HL-60/S4 (cell line): ENCODE results near the gene RGS11.
"Not testable (repeated sequence)": the region's sequence is repeated elsewhere in the genome, so short reads cannot be mapped to it uniquely, and the experiment has no call there.

Experiments used
- in situ Hi-C: fragments of 300-500 bp; cut with MboI; formaldehyde crosslinking; loops from 2 replicates; pipeline ENCODE4 v1.14.3; 2022; ENCODE audit warnings: low sequenced_read_pairs

RGS11 gene

GRCh38 chr16:234468-235305 is 41.1 kb downstream of the RGS11 start, which contains the start of gene FAM234A:
TSS of gene FAM234A (plus strand) at chr16:234821. CDS start at chr16:254414, 19,593 bp downstream.
- in situ Hi-C loops: no loop called here

DNA sequence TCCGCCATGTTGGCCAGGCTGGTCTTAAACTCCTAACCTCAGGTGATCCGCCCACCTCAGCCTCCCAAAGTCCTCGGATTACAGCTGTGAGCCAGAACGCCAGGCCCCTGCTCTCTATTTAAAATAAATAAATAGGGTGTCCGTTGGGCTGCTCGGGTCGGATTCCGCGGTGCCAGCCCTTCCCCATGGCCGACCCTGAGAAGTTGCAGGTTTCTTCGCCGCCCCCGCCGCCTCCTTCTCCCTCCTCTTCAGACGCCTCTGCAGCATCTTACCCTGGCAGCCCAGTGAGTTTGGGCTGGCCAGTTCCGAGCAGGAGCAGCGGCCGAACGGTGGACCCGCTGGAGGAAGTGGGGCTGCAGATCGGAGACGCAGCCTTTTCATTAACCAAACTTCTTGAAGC is 44.8 kb downstream of the RGS11 start:
- in situ Hi-C loops: no loop called here

DNA sequence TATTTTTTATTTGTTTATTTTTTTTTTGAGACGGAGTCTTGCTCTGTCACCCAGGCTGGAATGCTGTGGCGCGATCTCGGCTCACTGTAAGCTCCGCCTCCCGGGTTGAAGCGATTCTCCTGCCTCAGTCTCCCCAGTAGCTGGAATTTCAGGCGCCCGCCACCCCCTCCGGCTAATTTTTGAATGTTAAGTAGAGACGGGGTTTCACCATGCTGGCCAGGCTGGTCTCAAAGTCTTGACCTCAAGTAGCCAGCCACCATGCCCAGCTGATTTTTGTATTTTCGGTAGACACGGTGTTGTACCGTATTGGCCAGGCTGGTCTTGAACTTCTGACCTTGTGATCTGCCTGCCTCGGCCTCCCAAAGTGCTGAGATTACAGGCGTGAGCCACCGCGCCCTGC is 45.4 kb downstream of the RGS11 start:
- in situ Hi-C loops: not testable (repeated sequence)

DNA sequence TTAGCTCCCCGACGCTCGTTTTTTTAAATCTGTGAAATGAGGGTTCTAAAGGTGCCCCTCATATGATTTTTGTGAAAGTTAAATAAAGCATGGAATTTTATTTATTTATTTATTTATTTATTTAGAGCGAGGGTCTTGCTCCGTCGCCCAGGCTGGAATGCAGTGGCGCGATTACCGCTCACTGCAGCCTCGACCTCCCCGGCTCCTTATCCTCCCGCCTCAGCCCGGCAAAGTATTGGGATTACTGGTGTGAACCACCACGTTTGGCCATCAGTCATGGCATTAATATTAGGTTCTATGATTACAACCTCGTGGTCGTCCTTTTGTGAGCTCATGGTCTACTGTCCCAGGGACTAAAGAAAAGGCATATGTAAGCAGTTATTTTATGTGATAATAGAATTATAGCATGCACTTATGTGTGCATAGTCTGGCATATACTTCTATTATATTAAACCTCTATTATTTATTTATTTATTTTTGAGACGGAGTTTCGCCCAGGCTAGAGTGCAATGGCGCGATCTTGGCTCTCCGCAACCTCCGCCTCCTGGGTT is 45.9 kb downstream of the RGS11 start:
- in situ Hi-C loops: no loop called here

DNA sequence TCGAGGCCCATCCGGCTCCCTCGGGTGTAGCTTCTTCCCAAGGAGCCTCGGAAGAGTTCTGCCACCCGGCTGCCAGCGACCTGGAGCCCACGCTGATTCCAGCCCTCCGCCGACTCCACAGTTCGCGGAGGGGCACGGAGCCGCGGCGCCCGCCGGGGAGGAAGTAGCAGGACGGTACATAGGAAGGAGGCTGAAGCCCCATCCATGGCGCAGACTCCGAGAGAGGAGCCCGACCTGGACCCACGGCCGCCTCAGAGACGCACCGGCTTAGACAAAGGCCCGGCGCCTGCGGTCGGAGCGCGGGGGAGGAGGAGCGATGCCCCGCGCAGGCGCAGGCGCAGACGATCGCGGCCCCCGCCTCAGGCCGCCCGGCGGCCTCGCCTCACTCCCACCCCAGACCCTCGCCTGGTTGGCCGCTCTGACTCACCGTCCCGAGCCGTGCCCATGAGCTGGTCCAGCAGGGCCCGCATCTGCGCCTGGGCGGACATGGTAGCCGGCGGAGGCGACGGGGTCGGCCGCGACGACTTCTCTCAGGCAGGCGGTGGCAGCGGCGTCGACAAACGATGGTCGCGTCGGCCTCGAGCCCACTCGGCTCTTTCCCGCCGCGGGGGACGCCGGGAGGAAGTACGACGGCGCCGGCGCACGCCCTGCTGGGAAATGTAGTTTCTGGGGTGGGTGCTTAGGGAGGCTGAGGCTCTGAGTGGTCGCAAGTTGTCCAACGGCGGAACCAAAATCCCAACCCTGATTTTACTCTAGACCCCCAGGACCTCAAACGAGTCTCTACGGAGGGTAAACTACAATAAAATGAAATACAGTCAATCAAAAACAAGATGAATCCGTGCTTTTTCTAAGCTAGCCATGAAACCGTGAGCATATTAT is 46.7 kb downstream of the RGS11 start, which contains the start of gene LUC7L:
TSS of gene LUC7L (minus strand) at position 598 of the 879 bp plus-strand sequence. CDS start at position 488, 110 bp downstream.
- in situ Hi-C loops: no loop called here

- in situ Hi-C loops: no loop called here
These were observed 47.4 kb downstream of the RGS11 start for GRCh38 chr16:228151-228851.

- in situ Hi-C loops: no loop called here
These were observed 55.7 kb downstream of the RGS11 start for GRCh38 chr16:220021-220420.
